GM12891 (cell line): ENCODE measurements around the gene RCC1.

Source experiments
- POLR2A ChIP-seq: IDR thresholded peaks from 2 replicates; pipeline ENCODE4 v1.6.1; 2011; ENCODE audit warnings: low read depth, low read length, control low read depth
- POLR2AphosphoS5 ChIP-seq: IDR thresholded peaks from 2 replicates; pipeline ENCODE4 v1.6.1; 2011; ENCODE audit warnings: low read depth, low read length, control low read depth
- SPI1 ChIP-seq: IDR thresholded peaks from 2 replicates; pipeline ENCODE4 v1.6.1; 2011; ENCODE audit warnings: low read depth, low read length, control low read depth
- TAF1 ChIP-seq: IDR thresholded peaks from 2 replicates; pipeline ENCODE4 v1.6.1; 2011; ENCODE audit warnings: low read depth, low read length, control low read depth

- TF ChIP-seq TAF1 (no peak), POLR2A (no peak), POLR2AphosphoS5 (no peak), SPI1 (no peak)
Measured at GRCh38 chr1:28482702-28483101, 23.1 kb upstream of the RCC1 start.
